B cell (primary cell): ENCODE results near the gene SNX6. TPM values are rescaled to one million over a fixed set of nuclear protein-coding genes. Genes with fewer than 3 reads are reported as not detected.

ENCODE experiments used
- ATAC-seq: fragments of 200-7000 bp; cut with Tn5 transposase; one replicate; pipeline ENCODE4 v1.10.0; 2021; ENCODE audit warnings: low read depth, mild to moderate bottlenecking, moderate number of reproducible peaks, moderate library complexity
- CTCF ChIA-PET: fragments of 350-600 bp; sonication (Branson Sonifier 250); formaldehyde crosslinking; loops from one replicate; lab custom pipeline; 2021; ENCODE audit warnings: antibody characterized with exemption, inconsistent platforms; lab: Charles Lee
- POLR2A ChIA-PET: fragments of 350-600 bp; sonication (Branson Sonifier 250); formaldehyde crosslinking; loops from one replicate; lab custom pipeline; 2021; ENCODE audit warnings: antibody characterized with exemption; lab: Charles Lee
- DNase-seq: peaks from one replicate; pipeline ENCODE4 v3.0.0; 2013
- H2AFZ ChIP-seq: 2 replicates; pipeline ENCODE4 v1.6.1; 2012; ENCODE audit warnings: mild to moderate bottlenecking, low read depth, low read length; ENCODE audit not compliant: insufficient read depth, poor library complexity, severe bottlenecking
- H3K27ac ChIP-seq, 2 donors: 1 replicate in 1 of 2; 2 replicates in 1 of 2; pipeline ENCODE4 v1.5.1; 2012 to 2013; ENCODE audit warnings: low read length in 2 of 2, mild to moderate bottlenecking in 2 of 2, moderate library complexity in 1 of 2
- H3K27me3 ChIP-seq, 4 experiments: fragments of 200-600 bp in 1 of 4; sonication (generic) in 1 of 4; replicated peaks in 1 of 4; 1 replicate in 2 of 4; 2 replicates in 2 of 4; pipeline versions ENCODE4 v1.6.1 to v1.7.0; 2013 to 2016; ENCODE audit warnings: low read length in 3 of 4, mild to moderate bottlenecking in 2 of 4, mixed read lengths in 1 of 4, moderate library complexity in 1 of 4; ENCODE audit not compliant: insufficient read depth in 4 of 4, control insufficient read depth in 3 of 4; ENCODE audit errors: control extremely low read depth in 1 of 4
- H3K36me3 ChIP-seq, 2 experiments: replicated peaks in 1 of 2; 1 replicate in 1 of 2; 2 replicates in 1 of 2; pipeline versions ENCODE4 v1.6.1 to v1.7.1; 2013; ENCODE audit warnings: low read length in 1 of 2; ENCODE audit not compliant: insufficient read depth in 2 of 2, control insufficient read depth in 1 of 2; ENCODE audit errors: control extremely low read depth in 1 of 2, extremely low read depth in 1 of 2
- H3K4me1 ChIP-seq, 2 donors: fragments of 200-600 bp in 1 of 2; sonication (generic) in 1 of 2; 1 replicate in 1 of 2; 2 replicates in 1 of 2; pipeline versions ENCODE4 v1.5.1 to v1.6.1; 2013 to 2017; ENCODE audit warnings: low read length in 2 of 2; ENCODE audit not compliant: control insufficient read depth in 2 of 2, insufficient read depth in 2 of 2
- H3K4me2 ChIP-seq: replicated peaks from 2 replicates; pipeline ENCODE3; 2012; ENCODE audit warnings: mild to moderate bottlenecking, low read depth, low read length; ENCODE audit not compliant: poor library complexity, severe bottlenecking
- H3K4me3 ChIP-seq, 5 experiments: fragments of 200-600 bp in 1 of 5; sonication (generic) in 1 of 5; 1 replicate in 3 of 5; 2 replicates in 2 of 5; pipeline versions ENCODE4 v1.5.1 to v1.7.0; 2011 to 2016; ENCODE audit warnings: low read length in 4 of 5, mild to moderate bottlenecking in 4 of 5, low read depth in 2 of 5, control low read depth in 1 of 5, moderate library complexity in 1 of 5; ENCODE audit not compliant: insufficient read depth in 1 of 5; ENCODE audit errors: control extremely low read depth in 1 of 5, extremely low read depth in 1 of 5
- H3K79me2 ChIP-seq: fragments of 200-600 bp; sonication (generic); one replicate; pipeline ENCODE4 v1.6.0; 2016; ENCODE audit warnings: low read length; ENCODE audit not compliant: control insufficient read depth, insufficient read depth
- H3K9ac ChIP-seq: fragments of 200-600 bp; sonication (generic); 2 replicates; pipeline ENCODE4 v1.6.1; 2017; ENCODE audit warnings: mild to moderate bottlenecking, low read length, moderate library complexity
- H3K9me3 ChIP-seq, 3 donors: one replicate each; pipeline versions ENCODE4 v1.6.1 to v1.7.1; 2013; ENCODE audit warnings: low read length in 2 of 3; ENCODE audit not compliant: control insufficient read depth in 2 of 3, insufficient read depth in 1 of 3; ENCODE audit errors: control extremely low read depth in 1 of 3
- H4K20me1 ChIP-seq: 2 replicates; pipeline ENCODE4 v1.6.0; 2012; ENCODE audit warnings: mild to moderate bottlenecking, low read length; ENCODE audit not compliant: insufficient read depth, control insufficient read depth, poor library complexity, severe bottlenecking
- H3K27ac Mint-ChIP-seq: one replicate; pipeline ENCODE4 v1.8.0; 2021; ENCODE audit warnings: mixed read lengths
- H3K27me3 Mint-ChIP-seq: one replicate; pipeline ENCODE4 v1.8.0; 2021; ENCODE audit warnings: mixed read lengths
- H3K4me1 Mint-ChIP-seq: one replicate; pipeline ENCODE4 v1.8.0; 2021; ENCODE audit warnings: mixed read lengths
- H3K4me3 Mint-ChIP-seq: one replicate; pipeline ENCODE4 v1.8.0; 2021; ENCODE audit warnings: mixed read lengths
- H3K9me3 Mint-ChIP-seq: one replicate; pipeline ENCODE4 v1.8.0; 2022; ENCODE audit warnings: mixed read lengths; ENCODE audit not compliant: insufficient read depth
- CTCF ChIP-seq: fragments of 200-600 bp; IDR thresholded peaks from one replicate; pipeline ENCODE4 v1.8.0; 2022; ENCODE audit warnings: antibody characterized with exemption, mild to moderate bottlenecking
- EZH2 ChIP-seq: IDR thresholded peaks from 2 replicates; pipeline ENCODE4 v1.6.1; 2012; ENCODE audit warnings: borderline replicate concordance, low read depth, mild to moderate bottlenecking, moderate library complexity, low read length; ENCODE audit not compliant: insufficient read depth, poor library complexity, severe bottlenecking
- WGBS: methylation state at CpG from one replicate; pipeline ENCODE4 v1.1.5; 2013; ENCODE audit warnings: missing lambda C conversion rate; ENCODE audit not compliant: insufficient coverage; 5-methylcytosine and 5-hydroxymethylcytosine counted together
- intact Hi-C: fragments of 100-400 bp; cut with micrococcal nuclease; formaldehyde crosslinking; loops from one replicate; pipeline ENCODE4 v1.10.0; 2022
- polyA plus RNA-seq: library from polyadenylated mRNA; depleted of rRNA; stranded (reverse); fragments of >200 nt; gene quantifications from 2 replicates; pipeline ENCODE4 v1.2.3, GENCODE V29; 2012
- total RNA-seq, 2 donors: library from RNA; stranded (reverse); fragments of 120-200 nt in 1 of 2; gene quantifications; 1 replicate in 1 of 2; 2 replicates in 1 of 2; pipeline versions ENCODE4 v1.2.3 to v1.2.4, GENCODE V29; 2013 to 2022

SNX6 gene
- total and polyA plus RNA-seq, 2 donors (not counting 1 experiment from before 2014, with no cell fraction given), result 45.4 to 61.0 TPM

GRCh38 chr14:34633742-34634141 is 3.8 kb upstream of the SNX6 start:
- no peaks in the 10 kb centered on the region for H4K20me1 ChIP-seq
- Mint-ChIP-seq H3K27me3 (peaks cover 1% of the 10 kb centered on the region), H3K9me3 (no peaks in the 10 kb centered on the region), H3K4me1 (peaks cover 10% of the 10 kb centered on the region), H3K4me3 (no peak overlapping the region), H3K27ac (no peak overlapping the region)
- intact Hi-C loops, result loop anchor here (5.0 to 10.0 kb wide), 2 partner anchors 414 to 1191 kb away; partner anchors contain the start of genes BRMS1L and FAM177A1
- H3K79me2 ChIP-seq, result peaks cover 28% of the 10 kb centered on the region
- H3K27ac ChIP-seq, result no peak overlapping the region
- TF ChIP-seq EZH2 (no peak), CTCF (no peak)
- H3K36me3 ChIP-seq, result no peaks in the 10 kb centered on the region
- peaks cover 9 to 12% of the 10 kb centered on the region in 2 donors for H3K4me1 ChIP-seq
- no peak overlapping the region for H2AFZ ChIP-seq
- H3K9me3 ChIP-seq, result no peaks in the 10 kb centered on the region
- ChIA-PET CTCF (interaction anchor here (1.4 kb wide), 1 partner anchor 89 kb away, joined by 4 read pairs; no protein-coding TSS in a partner anchor), POLR2A (interaction anchor here (0.6 kb wide), 1 partner anchor 122 kb away, joined by 7 read pairs; no protein-coding TSS in a partner anchor)
- H3K4me2 ChIP-seq, result no peak overlapping the region
- H3K9ac ChIP-seq, result no peak overlapping the region
- no CpG with 5 or more reads among the region's 1 CpG for WGBS
- DNase-seq, result no peak
- peaks cover 0 to 3% (median 0%) of the 10 kb centered on the region in 4 experiments for H3K27me3 ChIP-seq
- no peak for ATAC-seq
- no peak overlapping the region for H3K4me3 ChIP-seq

- no peak overlapping the region for H3K9ac ChIP-seq
- H3K79me2 ChIP-seq, result peaks cover 38% of the 10 kb centered on the region
- H3K9me3 ChIP-seq, result no peaks in the 10 kb centered on the region
- peaks cover 0 to 3% (median 0%) of the 10 kb centered on the region in 4 experiments for H3K27me3 ChIP-seq
- Mint-ChIP-seq H3K9me3 (no peaks in the 10 kb centered on the region), H3K27ac (no peak overlapping the region), H3K4me1 (peaks cover 18% of the 10 kb centered on the region), H3K4me3 (peak overlapping the region; percentile 18), H3K27me3 (no peaks in the 10 kb centered on the region)
- POLR2A ChIA-PET, result no interaction called here
- H3K4me1 ChIP-seq, result peaks cover 11 to 18% of the 10 kb centered on the region in 2 donors
- no peak overlapping the region for H3K27ac ChIP-seq
- WGBS, result no CpG with 5 or more reads among the region's 5 CpGs
- TF ChIP-seq EZH2 (no peak), CTCF (no peak)
- no peak for DNase-seq
- intact Hi-C loops, result loop anchor here (5.0 to 10.0 kb wide), 2 partner anchors 415 to 1192 kb away; partner anchors contain the start of genes BRMS1L and FAM177A1
- H2AFZ ChIP-seq, result no peak overlapping the region
- H4K20me1 ChIP-seq, result no peaks in the 10 kb centered on the region
- H3K36me3 ChIP-seq, result no peaks in the 10 kb centered on the region
- no peak overlapping the region for H3K4me3 ChIP-seq
- no peak overlapping the region for H3K4me2 ChIP-seq
- CTCF ChIA-PET, result interaction anchor here (0.6 to 1.4 kb wide), 2 partner anchors 16 to 91 kb away, joined by 3 to 4 read pairs; no protein-coding TSS in a partner anchor
- ATAC-seq, result no peak
Measured at GRCh38 chr14:34632411-34632978, 2.5 kb upstream of the SNX6 start.
